H9 (cell line): ENCODE results near the gene ITM2C. TPM values are rescaled to one million over a fixed set of nuclear protein-coding genes. Genes with fewer than 3 reads are reported as not detected.

ENCODE experiments used
- DNase-seq: peaks from one replicate; pipeline ENCODE4 v3.0.0-alpha.2; 2017
- H2AFZ ChIP-seq: one replicate; pipeline ENCODE4 v1.6.1; 2013; ENCODE audit warnings: mild to moderate bottlenecking, low read length, control low read depth, moderate library complexity
- H2AK5ac ChIP-seq: 2 replicates; pipeline ENCODE4 v1.6.1; 2013; ENCODE audit warnings: low read length, control low read depth, mixed read lengths; ENCODE audit not compliant: insufficient read length
- H2BK120ac ChIP-seq: one replicate; pipeline ENCODE4 v1.6.1; 2013; ENCODE audit warnings: low read depth, mild to moderate bottlenecking, low read length, control low read depth, inconsistent platforms; ENCODE audit not compliant: poor library complexity, severe bottlenecking
- H2BK12ac ChIP-seq: 2 replicates; pipeline ENCODE4 v1.6.1; 2013; ENCODE audit warnings: low read length, control low read depth, mixed read lengths, low read depth; ENCODE audit not compliant: insufficient read length
- H2BK15ac ChIP-seq: 2 replicates; pipeline ENCODE4 v1.6.1; 2013; ENCODE audit warnings: low read depth, low read length, control low read depth
- H2BK20ac ChIP-seq: one replicate; pipeline ENCODE4 v1.6.1; 2013; ENCODE audit warnings: low read depth, mild to moderate bottlenecking, low read length, control low read depth, inconsistent platforms; ENCODE audit not compliant: poor library complexity, severe bottlenecking
- H2BK5ac ChIP-seq: 2 replicates; pipeline ENCODE4 v1.6.1; 2013; ENCODE audit warnings: low read length, control low read depth, mixed read lengths; ENCODE audit not compliant: insufficient read length
- H3K14ac ChIP-seq: 2 replicates; pipeline ENCODE4 v1.6.1; 2013; ENCODE audit warnings: low read length, control low read depth; ENCODE audit not compliant: insufficient read depth
- H3K18ac ChIP-seq: 2 replicates; pipeline ENCODE4 v1.6.1; 2013; ENCODE audit warnings: low read depth, mild to moderate bottlenecking, mixed read lengths, low read length, control low read depth; ENCODE audit not compliant: insufficient read length
- H3K23ac ChIP-seq: 2 replicates; pipeline ENCODE4 v1.6.1; 2013; ENCODE audit warnings: low read length, control low read depth, mixed read lengths, low read depth; ENCODE audit not compliant: insufficient read length
- H3K23me2 ChIP-seq: 2 replicates; pipeline ENCODE4 v1.6.1; 2013; ENCODE audit warnings: low read depth, mild to moderate bottlenecking, mixed read lengths, low read length, control low read depth; ENCODE audit not compliant: insufficient read length, poor library complexity, severe bottlenecking
- H3K27ac ChIP-seq: 2 replicates; pipeline ENCODE4 v1.5.1; 2013; ENCODE audit warnings: low read length, control low read depth, mixed read lengths, low read depth; ENCODE audit not compliant: insufficient read length
- H3K27me3 ChIP-seq: 2 replicates; pipeline ENCODE4 v1.6.1; 2013; ENCODE audit warnings: low read length, control low read depth, inconsistent platforms; ENCODE audit not compliant: insufficient read depth
- H3K4ac ChIP-seq: 2 replicates; pipeline ENCODE4 v1.6.1; 2013; ENCODE audit warnings: low read depth, mild to moderate bottlenecking, control low read depth, inconsistent platforms, low read length, moderate library complexity
- H3K4me1 ChIP-seq: 2 replicates; pipeline ENCODE4 v1.6.1; 2013; ENCODE audit warnings: low read length, control low read depth, inconsistent platforms; ENCODE audit not compliant: insufficient read depth
- H3K4me2 ChIP-seq: 2 replicates; pipeline ENCODE4 v1.6.1; 2013; ENCODE audit warnings: low read length, control low read depth, mixed read lengths; ENCODE audit not compliant: insufficient read length, insufficient read depth
- H3K56ac ChIP-seq: 2 replicates; pipeline ENCODE4 v1.6.1; 2013; ENCODE audit warnings: low read depth, mild to moderate bottlenecking, mixed read lengths, low read length, control low read depth; ENCODE audit not compliant: insufficient read length
- H3K79me1 ChIP-seq: 2 replicates; pipeline ENCODE4 v1.6.1; 2013; ENCODE audit warnings: low read depth, mild to moderate bottlenecking, moderate library complexity, low read length, control low read depth, inconsistent platforms; ENCODE audit not compliant: insufficient read depth, poor library complexity, severe bottlenecking
- H3K79me2 ChIP-seq: 2 replicates; pipeline ENCODE4 v1.6.1; 2013; ENCODE audit warnings: low read length, control low read depth, inconsistent platforms; ENCODE audit not compliant: insufficient read depth
- H3K9ac ChIP-seq: 2 replicates; pipeline ENCODE4 v1.6.1; 2013; ENCODE audit warnings: low read length, control low read depth, mixed read lengths; ENCODE audit not compliant: insufficient read length; ENCODE audit errors: extremely low read depth
- H3K9me3 ChIP-seq: one replicate; pipeline ENCODE4 v1.6.1; 2013; ENCODE audit warnings: low read depth, low read length, inconsistent platforms; ENCODE audit not compliant: control insufficient read depth
- H3T11ph ChIP-seq: one replicate; pipeline ENCODE4 v1.6.1; 2013; ENCODE audit warnings: mild to moderate bottlenecking, low read length, control low read depth, inconsistent platforms
- H4K20me1 ChIP-seq: one replicate; pipeline ENCODE4 v1.6.1; 2013; ENCODE audit not compliant: control insufficient read depth, insufficient read length, insufficient read depth
- H4K5ac ChIP-seq: 2 replicates; pipeline ENCODE4 v1.6.1; 2013; ENCODE audit warnings: low read depth, mild to moderate bottlenecking, mixed read lengths, low read length, control low read depth; ENCODE audit not compliant: insufficient read length
- H4K8ac ChIP-seq: replicated peaks from 2 replicates; pipeline ENCODE4 v1.6.1; 2013; ENCODE audit warnings: low read length, control low read depth, mixed read lengths, low read depth; ENCODE audit not compliant: insufficient read length
- H4K91ac ChIP-seq: 2 replicates; pipeline ENCODE4 v1.6.1; 2013; ENCODE audit warnings: low read depth, mild to moderate bottlenecking, moderate library complexity, mixed read lengths, low read length, control low read depth; ENCODE audit not compliant: insufficient read length
- H3K27ac Mint-ChIP-seq, 3 experiments: 2 replicates in 2 of 3; 3 replicates in 1 of 3; pipeline ENCODE4 v1.8.0; 2020 to 2021; ENCODE audit warnings: mixed read lengths in 3 of 3, mild to moderate bottlenecking in 1 of 3, moderate library complexity in 1 of 3
- H3K27me3 Mint-ChIP-seq: 2 replicates; pipeline ENCODE4 v1.8.0; 2021; ENCODE audit warnings: low read depth, mild to moderate bottlenecking, moderate library complexity, mixed read lengths
- H3K36me3 Mint-ChIP-seq, 3 experiments: 2 replicates in 2 of 3; 3 replicates in 1 of 3; pipeline ENCODE4 v1.8.0; 2020 to 2021; ENCODE audit warnings: low read depth in 3 of 3, mixed read lengths in 3 of 3; ENCODE audit not compliant: insufficient read depth in 1 of 3
- H3K4me1 Mint-ChIP-seq, 2 experiments: 2 replicates each; pipeline ENCODE4 v1.8.0; 2020; ENCODE audit warnings: mixed read lengths in 2 of 2
- H3K4me3 Mint-ChIP-seq, 2 experiments: 2 replicates in 1 of 2; 3 replicates in 1 of 2; pipeline ENCODE4 v1.8.0; 2020 to 2021; ENCODE audit warnings: mild to moderate bottlenecking in 2 of 2, mixed read lengths in 2 of 2, moderate library complexity in 1 of 2
- H3K9me3 Mint-ChIP-seq, 2 experiments: 2 replicates in 1 of 2; 3 replicates in 1 of 2; pipeline ENCODE4 v1.8.0; 2020; ENCODE audit warnings: mild to moderate bottlenecking in 2 of 2, mixed read lengths in 2 of 2, moderate library complexity in 1 of 2
- WGBS: extraction: QIAGEN DNeasy Blood & Tissue Kit; methylation state at CpG from one replicate; pipeline ENCODE4 v1.1.7; 2013; ENCODE audit warnings: missing lambda C conversion rate, low lambda C conversion rate, mixed read lengths; ENCODE audit not compliant: insufficient read length; ENCODE audit errors: extremely low coverage; 5-methylcytosine and 5-hydroxymethylcytosine counted together
- total RNA-seq: library from RNA; stranded (reverse); gene quantifications from 2 replicates; pipeline ENCODE4 v1.2.1, GENCODE V29; 2021
- TF ChIP-seq, protein P1 (sequence below): fragments of 200-600 bp; sonication (generic); conservative IDR thresholded peaks from 3 replicates; pipeline ENCODE4 v1.8.0; 2021; ENCODE audit warnings: antibody characterized with exemption, mild to moderate bottlenecking

ITM2C gene
- total RNA-seq, 1 experiment from 2014 or later, result 297 TPM

DNA sequence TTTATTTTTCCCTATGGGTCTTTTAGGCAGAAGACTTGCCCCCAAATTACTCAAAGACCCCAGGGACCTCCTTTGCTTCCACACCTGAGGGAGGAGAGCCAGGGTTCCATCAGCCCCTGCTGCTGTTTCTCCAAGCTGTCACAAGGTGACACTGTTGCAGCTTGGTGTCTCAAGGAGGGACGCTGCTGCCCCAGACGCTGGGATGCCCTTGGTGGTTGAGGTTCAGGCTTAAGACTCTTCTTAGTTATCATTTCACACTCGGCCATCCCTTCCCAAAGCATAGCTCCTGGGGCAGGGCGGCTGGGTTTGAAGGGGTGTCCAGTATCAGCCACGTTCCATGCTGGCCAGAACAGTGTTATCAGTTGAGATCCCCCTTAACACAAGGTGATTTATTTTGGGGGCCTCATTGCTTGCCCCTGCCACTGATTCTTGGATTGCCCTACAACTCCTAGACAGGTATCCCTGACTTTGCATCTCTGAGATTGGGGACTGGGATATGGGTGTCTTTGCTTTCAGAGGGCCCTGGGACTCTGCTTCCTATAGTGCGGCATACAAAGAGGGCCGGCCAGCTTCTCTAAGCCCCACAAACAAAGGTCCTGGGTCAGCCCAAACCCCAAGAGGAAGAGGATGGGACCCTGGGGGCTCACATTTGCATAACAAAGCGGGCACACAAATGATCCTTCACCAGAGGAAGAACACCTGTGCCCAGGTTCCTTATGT lies 37.6 kb downstream of the ITM2C start:
- no peak overlapping the region for H2AK5ac ChIP-seq
- no CpG with 5 or more reads among the region's 8 CpGs for WGBS
- peak overlapping the region; percentile 9; the same call in 1 of the 2 replicates for H3K14ac ChIP-seq
- no peak overlapping the region for H3K27ac ChIP-seq
- peak overlapping the region; percentile 18 for H3K4me2 ChIP-seq
- Mint-ChIP-seq H3K4me1 (peaks cover 51 to 53% of the 10 kb centered on the region in 2 experiments), H3K4me3 (peak overlapping the region; percentile 39 to 63; a peak in 4 of 5 replicates), H3K27me3 (peaks cover 45% of the 10 kb centered on the region), H3K27ac (peak overlapping the region in 2 of 3 experiments; percentile 80 to 88; a peak in 3 of 7 replicates), H3K36me3 (no peaks in the 10 kb centered on the region), H3K9me3 (no peaks in the 10 kb centered on the region; a peak in 1 of 5 replicates)
- DNase-seq, result peak; percentile 85
- H3K56ac ChIP-seq, result no peak overlapping the region
- H4K20me1 ChIP-seq, result no peaks in the 10 kb centered on the region
- TF ChIP-seq, protein P1, sequence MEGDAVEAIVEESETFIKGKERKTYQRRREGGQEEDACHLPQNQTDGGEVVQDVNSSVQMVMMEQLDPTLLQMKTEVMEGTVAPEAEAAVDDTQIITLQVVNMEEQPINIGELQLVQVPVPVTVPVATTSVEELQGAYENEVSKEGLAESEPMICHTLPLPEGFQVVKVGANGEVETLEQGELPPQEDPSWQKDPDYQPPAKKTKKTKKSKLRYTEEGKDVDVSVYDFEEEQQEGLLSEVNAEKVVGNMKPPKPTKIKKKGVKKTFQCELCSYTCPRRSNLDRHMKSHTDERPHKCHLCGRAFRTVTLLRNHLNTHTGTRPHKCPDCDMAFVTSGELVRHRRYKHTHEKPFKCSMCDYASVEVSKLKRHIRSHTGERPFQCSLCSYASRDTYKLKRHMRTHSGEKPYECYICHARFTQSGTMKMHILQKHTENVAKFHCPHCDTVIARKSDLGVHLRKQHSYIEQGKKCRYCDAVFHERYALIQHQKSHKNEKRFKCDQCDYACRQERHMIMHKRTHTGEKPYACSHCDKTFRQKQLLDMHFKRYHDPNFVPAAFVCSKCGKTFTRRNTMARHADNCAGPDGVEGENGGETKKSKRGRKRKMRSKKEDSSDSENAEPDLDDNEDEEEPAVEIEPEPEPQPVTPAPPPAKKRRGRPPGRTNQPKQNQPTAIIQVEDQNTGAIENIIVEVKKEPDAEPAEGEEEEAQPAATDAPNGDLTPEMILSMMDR, result peak; percentile 87
- H2AFZ ChIP-seq, result no peak overlapping the region
- H3K4ac ChIP-seq, result no peak overlapping the region
- no peaks in the 10 kb centered on the region for H3K23me2 ChIP-seq
- no peak overlapping the region for H2BK20ac ChIP-seq
- peaks cover 15% of the 10 kb centered on the region for H3K4me1 ChIP-seq
- H3K79me2 ChIP-seq, result no peaks in the 10 kb centered on the region
- no peak overlapping the region for H2BK15ac ChIP-seq
- H3K9me3 ChIP-seq, result no peaks in the 10 kb centered on the region
- no peak overlapping the region for H4K5ac ChIP-seq
- no peak overlapping the region for H4K91ac ChIP-seq
- no peak overlapping the region for H3K23ac ChIP-seq
- H2BK5ac ChIP-seq, result no peak overlapping the region
- H2BK12ac ChIP-seq, result no peak overlapping the region
- H2BK120ac ChIP-seq, result no peak overlapping the region
- H3T11ph ChIP-seq, result no peak overlapping the region
- no peaks in the 10 kb centered on the region for H3K27me3 ChIP-seq
- H3K18ac ChIP-seq, result no peak overlapping the region
- H3K79me1 ChIP-seq, result no peaks in the 10 kb centered on the region
- no peak overlapping the region for H4K8ac ChIP-seq
- no peak overlapping the region for H3K9ac ChIP-seq
